SK-N-SH treated with all-trans-retinoic acid at 6 μM for 48 hours (cell line): ENCODE results near the gene PTPRD.

Experiments
- ARNTL ChIP-seq: fragments of 450-650 bp; formaldehyde crosslinking; IDR thresholded peaks from 2 replicates; pipeline ENCODE4 v1.5.0; 2020; ENCODE audit warnings: low read depth, mild to moderate bottlenecking, moderate library complexity, borderline replicate concordance
- RARB ChIP-seq: fragments of 250-450 bp; sonication (Bioruptor Pico); IDR thresholded peaks from 2 replicates; pipeline ENCODE4 v1.8.0; 2021; ENCODE audit warnings: mild to moderate bottlenecking, moderate library complexity
- TCF4 ChIP-seq: fragments of 250-450 bp; sonication (Bioruptor Pico); IDR thresholded peaks from 2 replicates; pipeline ENCODE4 v1.8.0; 2021; ENCODE audit warnings: mild to moderate bottlenecking, moderate library complexity, borderline replicate concordance
- TOX ChIP-seq: fragments of 250-450 bp; sonication (Bioruptor Pico); IDR thresholded peaks from 2 replicates; pipeline ENCODE4 v1.8.0; 2021; ENCODE audit warnings: mild to moderate bottlenecking, moderate library complexity, borderline replicate concordance
- ZFP3 ChIP-seq: fragments of 250-450 bp; sonication (Bioruptor Pico); IDR thresholded peaks from 2 replicates; pipeline ENCODE4 v1.5.0; 2020; ENCODE audit warnings: mild to moderate bottlenecking, moderate library complexity
- ZFP30 ChIP-seq: fragments of 450-650 bp; formaldehyde crosslinking; IDR thresholded peaks from 2 replicates; pipeline ENCODE4 v1.5.0; 2022; ENCODE audit warnings: mild to moderate bottlenecking, moderate library complexity
- TF ChIP-seq, protein P1 (sequence below): fragments of 250-450 bp; sonication (Bioruptor Pico); IDR thresholded peaks from 2 replicates; pipeline ENCODE4 v1.5.0; 2020; ENCODE audit warnings: mild to moderate bottlenecking, moderate library complexity

DNA sequence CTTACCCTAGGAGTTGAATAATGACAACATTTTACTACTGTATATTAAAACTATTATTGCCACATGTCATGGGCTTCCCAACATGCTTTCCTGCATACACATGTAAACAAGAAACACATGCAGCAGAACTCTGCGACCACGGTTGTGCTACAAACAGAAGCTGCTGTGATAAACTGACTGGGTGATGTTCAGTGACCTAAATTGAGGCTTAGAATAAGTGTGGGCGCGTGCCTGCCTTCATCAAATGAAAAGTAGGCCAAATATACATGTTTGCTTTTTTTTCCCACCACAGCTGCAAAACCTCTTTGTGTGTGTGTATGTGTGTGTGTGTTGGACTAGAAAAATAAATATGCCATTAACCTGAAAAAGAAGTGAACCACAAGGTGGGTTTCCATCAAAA, 1202.1 kb downstream of the PTPRD start:
- TF ChIP-seq ARNTL (CRISPR knock-in tag) (no peak), ZFP30 (CRISPR knock-in tag) (no peak), TOX (CRISPR knock-in tag) (no peak), ZFP3 (no peak), TCF4 (CRISPR knock-in tag) (no peak), RARB (CRISPR knock-in tag) (no peak)
- TF ChIP-seq, protein P1, sequence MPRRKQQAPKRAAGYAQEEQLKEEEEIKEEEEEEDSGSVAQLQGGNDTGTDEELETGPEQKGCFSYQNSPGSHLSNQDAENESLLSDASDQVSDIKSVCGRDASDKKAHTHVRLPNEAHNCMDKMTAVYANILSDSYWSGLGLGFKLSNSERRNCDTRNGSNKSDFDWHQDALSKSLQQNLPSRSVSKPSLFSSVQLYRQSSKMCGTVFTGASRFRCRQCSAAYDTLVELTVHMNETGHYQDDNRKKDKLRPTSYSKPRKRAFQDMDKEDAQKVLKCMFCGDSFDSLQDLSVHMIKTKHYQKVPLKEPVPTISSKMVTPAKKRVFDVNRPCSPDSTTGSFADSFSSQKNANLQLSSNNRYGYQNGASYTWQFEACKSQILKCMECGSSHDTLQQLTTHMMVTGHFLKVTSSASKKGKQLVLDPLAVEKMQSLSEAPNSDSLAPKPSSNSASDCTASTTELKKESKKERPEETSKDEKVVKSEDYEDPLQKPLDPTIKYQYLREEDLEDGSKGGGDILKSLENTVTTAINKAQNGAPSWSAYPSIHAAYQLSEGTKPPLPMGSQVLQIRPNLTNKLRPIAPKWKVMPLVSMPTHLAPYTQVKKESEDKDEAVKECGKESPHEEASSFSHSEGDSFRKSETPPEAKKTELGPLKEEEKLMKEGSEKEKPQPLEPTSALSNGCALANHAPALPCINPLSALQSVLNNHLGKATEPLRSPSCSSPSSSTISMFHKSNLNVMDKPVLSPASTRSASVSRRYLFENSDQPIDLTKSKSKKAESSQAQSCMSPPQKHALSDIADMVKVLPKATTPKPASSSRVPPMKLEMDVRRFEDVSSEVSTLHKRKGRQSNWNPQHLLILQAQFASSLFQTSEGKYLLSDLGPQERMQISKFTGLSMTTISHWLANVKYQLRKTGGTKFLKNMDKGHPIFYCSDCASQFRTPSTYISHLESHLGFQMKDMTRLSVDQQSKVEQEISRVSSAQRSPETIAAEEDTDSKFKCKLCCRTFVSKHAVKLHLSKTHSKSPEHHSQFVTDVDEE: no peak
